HG02870 (cell line): ENCODE data around the gene CD47.

Experiments
- ATAC-seq: cut with Tn5 transposase; IDR thresholded peaks from one replicate; pipeline ENCODE4 v1.9.1; 2021; ENCODE audit warnings: mild to moderate bottlenecking, moderate library complexity; ENCODE audit not compliant: unreplicated experiment

The CD47 gene

GRCh38 chr3:108090701-108091497, at the start of gene CD47:
Gene CD47 (minus strand): TSS chr3:108091031. CDS start chr3:108090908, 123 bp downstream.
- ATAC-seq = peak; percentile 60

GRCh38 chr3:108137460-108137814, 46.6 kb upstream of the CD47 start:
- ATAC-seq = no peak

- no peak for ATAC-seq
These were observed 46.0 kb upstream of the CD47 start for GRCh38 chr3:108136561-108137459.

GRCh38 chr3:108134555-108134880, 43.7 kb upstream of the CD47 start:
- peak; percentile 35 for ATAC-seq

GRCh38 chr3:108133858-108134554, 43.2 kb upstream of the CD47 start:
- ATAC-seq = peak; percentile 54

- no peak for ATAC-seq
These were observed 42.2 kb upstream of the CD47 start for GRCh38 chr3:108133048-108133369.

GRCh38 chr3:108131475-108132134, 40.8 kb upstream of the CD47 start:
- no peak for ATAC-seq

- ATAC-seq = no peak
These were observed 40.1 kb upstream of the CD47 start for GRCh38 chr3:108130701-108131474.

GRCh38 chr3:108130236-108130635, 39.4 kb upstream of the CD47 start:
- ATAC-seq = no peak

GRCh38 chr3:108127301-108127988, 36.6 kb upstream of the CD47 start:
- no peak for ATAC-seq

GRCh38 chr3:108126348-108126747, 35.5 kb upstream of the CD47 start:
- ATAC-seq = no peak

GRCh38 chr3:108125550-108126071, 34.8 kb upstream of the CD47 start:
- ATAC-seq = peak; percentile 38

- ATAC-seq = no peak
These were observed 34.3 kb upstream of the CD47 start for GRCh38 chr3:108125153-108125543.

GRCh38 chr3:108124337-108125152, 33.7 kb upstream of the CD47 start:
- peak; percentile 83 for ATAC-seq

- no peak for ATAC-seq
These were observed 32.5 kb upstream of the CD47 start for GRCh38 chr3:108123326-108123725.

GRCh38 chr3:108122276-108122675, 31.4 kb upstream of the CD47 start:
- no peak for ATAC-seq

GRCh38 chr3:108119398-108120104, 28.7 kb upstream of the CD47 start:
- no peak for ATAC-seq
